Activated naive CD8-positive, alpha-beta T cell treated with anti-CD3 and anti-CD28 coated beads, Interleukin-2, amount 50 U/mL, for 16 hours (primary cell): ENCODE results near the gene RBM11.

Experiments
- DNase-seq: peaks from one replicate; pipeline ENCODE4 v3.0.0-alpha.2; 2020; ENCODE audit warnings: low read depth, low spot score

The RBM11 gene

DNA sequence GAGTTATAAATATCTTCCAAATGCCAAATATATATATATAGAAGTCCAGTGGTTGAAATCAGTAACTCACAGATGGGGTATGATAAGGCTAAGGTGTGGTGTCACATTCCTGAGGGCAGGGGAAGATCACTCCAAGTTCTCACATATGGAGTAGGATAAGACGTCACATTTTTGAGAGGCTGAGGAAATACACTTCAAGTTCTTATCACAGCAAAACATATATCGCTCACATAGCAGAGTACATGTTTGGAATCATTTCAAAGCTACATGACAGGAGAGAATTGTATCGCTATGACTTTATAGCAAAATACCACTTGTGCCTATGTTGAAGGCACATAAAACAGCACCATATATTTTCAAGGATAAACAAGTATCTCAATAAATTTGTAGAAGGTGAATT, 55.1 kb downstream of the RBM11 start:
- no peak for DNase-seq

DNA sequence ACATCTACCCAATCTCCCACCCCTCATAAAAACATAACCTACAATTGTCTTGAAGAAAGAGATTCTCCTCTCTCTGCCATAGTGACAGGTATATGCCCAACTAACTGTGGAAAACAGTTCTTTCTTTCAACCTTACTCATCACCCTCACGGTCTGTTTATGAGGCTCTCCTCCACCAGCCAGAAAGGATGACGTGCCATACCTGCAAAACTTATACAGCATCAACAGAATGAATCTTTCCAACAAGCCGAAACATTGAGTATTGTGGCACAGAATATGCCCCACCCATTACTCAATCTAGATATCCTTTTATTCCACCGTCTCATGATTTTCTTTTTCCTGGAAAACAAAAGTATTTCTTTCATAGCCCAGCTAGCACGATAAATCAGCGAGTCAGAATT, 55.7 kb downstream of the RBM11 start:
- DNase-seq, result no peak

DNA sequence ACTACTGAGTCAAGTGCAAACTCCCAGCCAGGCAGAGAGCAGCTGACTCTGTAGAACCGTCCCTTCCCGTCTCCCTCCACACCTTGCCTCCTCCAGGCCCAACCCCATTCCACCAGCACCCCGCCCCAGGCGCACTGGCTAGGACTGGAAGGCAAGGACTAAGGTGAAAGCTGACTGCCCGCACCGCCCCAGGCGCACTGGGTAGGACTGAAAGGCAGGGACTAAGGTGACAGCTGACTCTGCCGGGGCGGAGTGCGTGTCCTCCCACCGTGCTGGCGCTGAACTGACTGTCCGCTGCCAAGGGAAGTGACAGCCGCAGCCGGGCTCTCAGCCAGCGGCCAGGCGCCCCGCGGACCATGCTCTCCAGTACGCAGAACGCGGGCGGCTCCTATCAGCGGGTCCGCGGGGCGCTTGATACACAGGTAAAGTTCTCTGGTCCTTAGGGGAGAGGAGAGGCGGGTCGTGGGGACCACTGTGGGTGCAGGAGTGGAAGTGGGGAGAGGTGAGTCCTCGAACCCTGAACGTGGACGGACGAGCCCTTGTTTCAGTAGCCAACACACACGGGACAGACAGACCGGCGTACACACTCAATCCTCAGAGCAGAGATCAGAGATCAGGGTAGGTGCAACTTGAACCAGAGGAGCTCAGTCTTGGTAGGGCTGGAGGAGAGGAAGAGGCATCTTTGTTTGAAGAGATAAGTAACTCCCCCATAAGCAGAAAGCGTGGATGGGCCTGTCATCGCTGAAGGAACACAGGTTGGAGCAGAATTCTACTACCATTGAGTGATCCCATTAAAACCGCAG, 58.0 kb downstream of the RBM11 start:
- DNase-seq, result no peak

DNA sequence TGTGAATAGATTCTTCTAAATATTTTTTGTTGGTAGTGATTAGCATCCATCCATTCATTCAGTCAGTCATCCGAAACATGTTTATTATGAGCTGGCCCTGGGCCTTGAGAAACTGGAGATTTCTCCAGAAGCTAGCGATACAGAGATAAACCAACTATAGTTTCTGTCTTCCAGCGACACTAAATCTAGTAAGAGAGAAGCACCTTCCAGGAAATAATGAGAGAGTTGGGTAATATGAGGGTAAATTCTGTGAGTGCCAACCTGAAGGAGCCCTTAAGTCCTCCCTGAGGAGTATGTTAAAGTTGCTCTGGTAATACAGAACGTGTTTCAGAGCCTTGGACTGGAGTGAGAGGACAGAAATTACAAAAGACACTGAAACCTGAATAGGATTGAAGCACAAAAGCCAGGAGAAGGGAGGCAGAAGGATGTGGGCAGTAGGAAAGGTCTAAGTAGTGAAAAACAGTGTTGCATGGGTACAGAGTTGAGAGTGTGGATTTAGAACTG, 59.8 kb downstream of the RBM11 start:
- no peak for DNase-seq
